Erythroblast (primary cell): Measurements from ENCODE around the gene CBFA2T2.
"Not testable (repeated sequence)": the region's sequence is repeated elsewhere in the genome, so short reads cannot be mapped to it uniquely, and the experiment has no call there.

Experiments
- GATA1 ChIP-seq: IDR thresholded peaks from 2 replicates; pipeline ENCODE4 v1.6.1; 2011; ENCODE audit warnings: low read depth, mild to moderate bottlenecking, control low read depth, low read length, moderate library complexity
- POLR2A ChIP-seq: IDR thresholded peaks from 2 replicates; pipeline ENCODE4 v1.6.1; 2011; ENCODE audit warnings: mild to moderate bottlenecking, low read length

DNA sequence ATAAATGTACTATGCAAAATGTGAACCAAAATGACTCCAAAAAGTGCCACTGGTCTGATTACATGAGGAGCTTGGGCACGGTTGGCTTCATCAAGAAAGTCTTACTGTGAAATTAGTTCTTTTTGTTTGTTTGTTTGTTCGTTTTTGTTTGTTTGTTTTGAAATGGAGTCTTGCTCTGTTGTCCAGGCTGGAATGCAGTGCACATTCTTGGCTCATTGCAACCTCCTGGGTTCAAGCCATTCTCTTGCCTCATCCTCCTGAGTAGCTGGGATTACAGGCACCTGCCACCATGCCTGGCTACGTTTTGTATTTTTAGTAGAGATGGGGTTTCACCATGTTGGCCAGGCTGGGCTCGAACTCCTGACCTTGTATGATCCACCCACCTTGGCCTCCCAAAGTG is 142.0 kb downstream of the CBFA2T2 start:
- TF ChIP-seq POLR2A, GATA1: not testable (repeated sequence)
